Measurements from ENCODE around the gene NADSYN1.

DNA sequence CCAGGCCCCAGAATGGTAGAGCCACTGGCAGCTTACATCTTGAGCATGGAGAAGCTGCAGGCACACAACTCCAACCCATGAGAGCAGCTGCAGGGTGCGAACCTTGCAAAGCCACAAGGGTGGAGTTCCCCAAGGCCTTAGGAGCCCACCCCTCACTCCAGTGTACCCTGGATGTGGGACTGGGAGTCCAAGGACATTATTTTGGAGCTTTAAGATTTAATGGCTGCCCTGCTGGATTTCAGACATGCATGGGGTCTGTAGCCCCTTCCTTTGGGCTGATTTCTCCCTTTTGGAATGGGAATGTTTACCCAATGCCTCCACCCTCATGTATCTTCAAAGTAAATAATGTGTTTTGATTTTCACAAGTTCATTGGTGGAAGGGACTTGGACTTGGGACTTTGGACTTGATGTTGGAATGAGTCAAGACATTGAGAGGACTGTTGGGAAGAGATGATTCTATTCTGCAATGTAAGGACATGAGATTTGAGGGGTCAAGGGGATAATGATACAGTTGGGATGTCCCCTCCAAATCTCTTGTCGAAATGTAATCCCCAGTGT is 73.0 kb downstream of the NADSYN1 start:
- TF ChIP-seq STAT1 (IDR thresholded peaks at IDR 0.05; ENCODE audit: unreplicated experiment), result no peak
- TF ChIP-seq CTCF (conservative IDR thresholded peaks at IDR 0.05; ENCODE audit: low read depth in 2 of 2), result no peak
- TF ChIP-seq ETS1 (IDR thresholded peaks at IDR 0.05), result no peak
- TF ChIP-seq EZH2 (IDR thresholded peaks at IDR 0.05; ENCODE audit: low read depth, unreplicated experiment), result no peak
- no peak for TF ChIP-seq JUNB (IDR thresholded peaks at IDR 0.05; ENCODE audit: unreplicated experiment)

Data from GM23338 (cell line).